Nephron progenitor cell (in vitro differentiated cells): ENCODE data around the gene HNF4A.

ENCODE experiments used
- DNase-seq: peaks from one replicate; pipeline ENCODE4 v3.0.0; 2021
- H3K27ac Mint-ChIP-seq: 2 replicates; pipeline ENCODE4 v1.8.0; 2021; ENCODE audit warnings: mild to moderate bottlenecking, moderate library complexity, mixed read lengths
- H3K27me3 Mint-ChIP-seq: 2 replicates; pipeline ENCODE4 v1.8.0; 2021; ENCODE audit warnings: mild to moderate bottlenecking, low read depth, mixed read lengths; ENCODE audit not compliant: poor library complexity
- H3K36me3 Mint-ChIP-seq: 2 replicates; pipeline ENCODE4 v1.8.0; 2021; ENCODE audit warnings: low read depth, mixed read lengths
- H3K4me1 Mint-ChIP-seq: 2 replicates; pipeline ENCODE4 v1.8.0; 2021; ENCODE audit warnings: mixed read lengths
- H3K4me3 Mint-ChIP-seq: 2 replicates; pipeline ENCODE4 v1.8.0; 2021; ENCODE audit warnings: mild to moderate bottlenecking, moderate library complexity, mixed read lengths
- H3K9me3 Mint-ChIP-seq: 2 replicates; pipeline ENCODE4 v1.8.0; 2021; ENCODE audit warnings: mild to moderate bottlenecking, moderate library complexity, mixed read lengths
- TF ChIP-seq, protein P1 (sequence below): fragments of 200-600 bp; sonication (generic); IDR thresholded peaks from 2 replicates; pipeline ENCODE4 v1.5.0; 2021; ENCODE audit warnings: antibody characterized with exemption

Gene HNF4A

DNA sequence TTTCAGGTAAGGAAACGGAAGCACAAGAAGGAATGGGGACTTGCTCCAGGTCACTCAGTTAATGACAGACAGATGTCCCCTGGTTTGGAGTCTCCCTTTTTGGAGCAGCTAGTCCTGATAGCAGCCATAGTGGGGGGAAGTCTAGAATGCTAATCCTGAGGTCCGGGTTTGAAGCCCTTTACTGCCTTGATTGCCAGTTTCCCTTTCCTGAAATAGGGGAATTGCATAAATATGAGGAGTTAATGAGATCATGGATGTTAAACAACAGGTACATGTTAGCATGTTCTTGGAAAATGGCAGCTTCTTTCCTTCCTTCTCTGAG, 119.8 kb downstream of the HNF4A start:
- TF ChIP-seq, protein P1, sequence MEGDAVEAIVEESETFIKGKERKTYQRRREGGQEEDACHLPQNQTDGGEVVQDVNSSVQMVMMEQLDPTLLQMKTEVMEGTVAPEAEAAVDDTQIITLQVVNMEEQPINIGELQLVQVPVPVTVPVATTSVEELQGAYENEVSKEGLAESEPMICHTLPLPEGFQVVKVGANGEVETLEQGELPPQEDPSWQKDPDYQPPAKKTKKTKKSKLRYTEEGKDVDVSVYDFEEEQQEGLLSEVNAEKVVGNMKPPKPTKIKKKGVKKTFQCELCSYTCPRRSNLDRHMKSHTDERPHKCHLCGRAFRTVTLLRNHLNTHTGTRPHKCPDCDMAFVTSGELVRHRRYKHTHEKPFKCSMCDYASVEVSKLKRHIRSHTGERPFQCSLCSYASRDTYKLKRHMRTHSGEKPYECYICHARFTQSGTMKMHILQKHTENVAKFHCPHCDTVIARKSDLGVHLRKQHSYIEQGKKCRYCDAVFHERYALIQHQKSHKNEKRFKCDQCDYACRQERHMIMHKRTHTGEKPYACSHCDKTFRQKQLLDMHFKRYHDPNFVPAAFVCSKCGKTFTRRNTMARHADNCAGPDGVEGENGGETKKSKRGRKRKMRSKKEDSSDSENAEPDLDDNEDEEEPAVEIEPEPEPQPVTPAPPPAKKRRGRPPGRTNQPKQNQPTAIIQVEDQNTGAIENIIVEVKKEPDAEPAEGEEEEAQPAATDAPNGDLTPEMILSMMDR, result no peak
- Mint-ChIP-seq H3K27me3 (peaks cover 12% of the 10 kb centered on the region), H3K27ac (no peak overlapping the region), H3K9me3 (no peaks in the 10 kb centered on the region), H3K36me3 (peaks cover 1% of the 10 kb centered on the region), H3K4me3 (peak overlapping the region; percentile 93), H3K4me1 (peaks cover 39% of the 10 kb centered on the region)
- DNase-seq, result no peak

DNA sequence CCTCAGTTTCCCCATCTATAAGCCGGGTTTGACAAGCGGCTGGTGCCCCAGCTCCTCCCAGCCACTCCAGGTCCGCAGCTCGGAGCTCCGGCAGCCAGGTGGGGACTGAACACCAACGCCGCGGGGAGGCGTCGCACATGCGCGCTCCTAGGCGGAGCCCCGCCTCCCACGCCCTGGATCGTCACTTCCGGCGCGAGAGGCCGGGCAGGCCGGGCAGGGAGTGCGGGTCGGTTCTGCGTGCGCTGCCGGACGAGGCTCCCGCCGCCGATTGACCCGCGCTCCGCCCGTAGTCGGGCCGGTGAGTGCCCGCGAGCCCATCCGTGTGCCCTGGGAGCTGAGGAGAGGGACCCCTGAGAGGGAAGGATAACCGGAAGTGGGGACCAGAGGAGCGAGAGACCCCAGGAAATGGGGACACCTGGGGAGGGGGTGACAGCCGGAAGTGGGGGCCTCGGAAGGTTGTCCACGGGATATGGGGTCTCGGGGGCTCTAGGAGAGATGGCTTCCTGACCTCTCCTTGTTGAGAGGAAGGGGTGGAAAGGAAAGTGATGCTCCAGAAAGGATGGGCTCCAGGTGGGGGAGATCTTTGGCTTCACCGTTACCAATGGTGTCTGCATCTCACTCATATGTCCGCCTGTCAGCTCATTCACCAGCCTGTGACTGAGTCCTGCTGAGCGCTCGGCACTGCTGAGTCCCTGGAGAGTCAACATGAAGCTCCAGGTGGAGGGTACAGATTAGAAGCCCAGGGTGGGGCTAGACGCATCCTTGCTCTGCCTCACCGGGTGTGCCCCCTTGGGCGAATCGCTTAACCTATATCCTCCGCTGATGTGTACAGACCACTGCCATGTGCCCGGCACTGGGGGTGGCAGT, 120.4 kb downstream of the HNF4A start, which contains the start of gene TTPAL:
TTPAL (plus strand) TSS at position 181 of the 867 bp plus-strand sequence. CDS start 4,126 bp downstream, outside the sequence.
- no peaks in the 10 kb centered on the region for H3K9me3 Mint-ChIP-seq

DNA sequence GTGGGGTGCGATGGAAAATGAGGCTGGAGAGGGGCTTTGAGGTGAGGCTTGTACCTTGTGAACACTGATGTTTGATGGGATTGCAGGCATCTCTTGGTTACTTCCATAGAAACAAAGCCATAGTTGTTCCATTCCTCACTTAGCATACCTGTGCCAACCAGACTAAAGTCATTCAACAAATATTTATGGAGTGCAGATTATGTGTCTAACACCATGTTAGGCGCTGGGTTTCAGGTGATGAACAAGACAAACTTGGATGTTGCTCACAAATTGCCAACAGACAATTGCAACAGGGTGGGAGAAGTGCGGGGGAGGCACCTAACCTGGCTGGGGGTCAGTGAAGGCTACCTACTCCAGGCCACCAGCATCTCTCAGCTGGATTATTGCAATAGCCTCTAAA, 121.7 kb downstream of the HNF4A start:
- peaks cover 20% of the 10 kb centered on the region for H3K36me3 Mint-ChIP-seq
- TF ChIP-seq, protein P1, result no peak
- no peak for DNase-seq

More for the DNA sequence above, 120.4 kb downstream of the HNF4A start, which contains the start of gene TTPAL:
- peaks cover 8% of the 10 kb centered on the region for H3K27me3 Mint-ChIP-seq
- peak within 1 kb of the TSS; percentile 93 for H3K4me3 Mint-ChIP-seq
- H3K36me3 Mint-ChIP-seq, result peaks cover 7% of the 10 kb centered on the region
- no peak within 1 kb of the TSS for H3K27ac Mint-ChIP-seq
- peak; percentile 87 for DNase-seq
- peaks cover 39% of the 10 kb centered on the region for H3K4me1 Mint-ChIP-seq
- TF ChIP-seq, protein P1, result no peak

DNA sequence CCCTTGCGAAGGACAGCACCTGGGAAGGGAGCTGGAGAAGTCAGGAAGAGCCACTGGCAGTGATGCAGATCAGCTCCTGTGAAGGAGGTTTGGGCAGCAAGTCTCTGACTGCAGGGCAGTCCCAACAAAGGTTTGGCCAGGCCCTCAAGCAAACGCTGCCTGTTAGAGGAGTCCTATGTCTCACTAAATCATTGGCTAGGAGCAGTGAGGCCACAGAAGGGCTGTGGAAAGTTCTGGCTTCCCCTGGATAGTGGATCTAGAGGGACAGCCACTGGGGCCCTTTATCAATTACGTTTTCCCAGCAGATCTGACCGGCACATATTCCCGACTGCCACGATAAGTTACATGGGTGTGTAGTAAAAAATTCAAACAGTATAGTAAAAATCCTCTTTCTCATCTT, 122.7 kb downstream of the HNF4A start:
- Mint-ChIP-seq H3K36me3 (peaks cover 23% of the 10 kb centered on the region), H3K4me1 (peaks cover 39% of the 10 kb centered on the region), H3K27ac (peak overlapping the region; percentile 66), H3K4me3 (no peak overlapping the region), H3K27me3 (peaks cover 3% of the 10 kb centered on the region), H3K9me3 (no peaks in the 10 kb centered on the region)
- no peak for DNase-seq
- TF ChIP-seq, protein P1, result no peak

More for the DNA sequence above, 121.7 kb downstream of the HNF4A start:
- Mint-ChIP-seq H3K4me1 (peaks cover 39% of the 10 kb centered on the region), H3K27ac (no peak overlapping the region), H3K27me3 (peaks cover 3% of the 10 kb centered on the region), H3K4me3 (peak overlapping the region; percentile 93), H3K9me3 (no peaks in the 10 kb centered on the region)

DNA sequence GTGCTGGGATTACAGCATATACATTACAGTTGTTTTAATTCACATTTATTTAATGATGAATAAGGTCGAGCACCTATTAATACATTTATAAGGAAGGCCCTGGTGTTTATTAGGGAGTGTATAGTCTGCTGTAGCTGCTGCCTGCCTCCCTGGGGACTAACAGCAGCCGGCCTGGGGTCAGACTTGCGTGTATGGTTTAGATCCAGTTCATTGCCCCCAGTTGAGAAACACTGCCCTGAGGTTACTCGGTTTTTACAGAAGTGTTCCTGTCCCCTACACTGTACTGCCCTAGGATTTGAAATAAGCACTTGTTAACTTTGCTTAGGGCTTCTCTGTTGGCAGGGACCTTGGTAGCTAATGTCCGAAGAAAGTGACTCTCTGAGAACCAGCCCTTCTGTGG, 124.1 kb downstream of the HNF4A start:
- Mint-ChIP-seq H3K27ac (no peak overlapping the region), H3K27me3 (no peaks in the 10 kb centered on the region), H3K4me1 (peaks cover 37% of the 10 kb centered on the region), H3K36me3 (peaks cover 33% of the 10 kb centered on the region), H3K9me3 (no peaks in the 10 kb centered on the region), H3K4me3 (no peak overlapping the region)
- TF ChIP-seq, protein P1, result no peak
- DNase-seq, result no peak

DNA sequence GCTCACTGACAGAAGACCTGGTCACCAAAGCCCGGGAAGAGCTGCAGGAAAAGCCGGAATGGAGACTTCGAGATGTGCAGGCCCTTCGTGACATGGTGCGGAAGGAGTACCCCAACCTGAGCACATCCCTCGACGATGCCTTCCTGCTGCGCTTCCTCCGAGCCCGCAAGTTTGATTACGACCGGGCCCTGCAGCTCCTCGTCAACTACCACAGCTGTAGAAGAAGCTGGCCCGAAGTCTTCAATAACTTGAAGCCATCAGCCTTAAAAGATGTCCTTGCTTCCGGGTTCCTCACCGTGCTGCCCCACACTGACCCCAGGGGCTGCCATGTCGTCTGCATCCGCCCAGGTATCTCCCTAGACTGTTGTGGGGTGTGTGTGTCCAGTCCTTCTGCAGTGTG, 124.6 kb downstream of the HNF4A start:
- Mint-ChIP-seq H3K4me1 (peaks cover 33% of the 10 kb centered on the region), H3K36me3 (peaks cover 33% of the 10 kb centered on the region), H3K4me3 (no peak overlapping the region), H3K27me3 (no peaks in the 10 kb centered on the region), H3K27ac (peak overlapping the region; percentile 69), H3K9me3 (no peaks in the 10 kb centered on the region)
- no peak for DNase-seq
- TF ChIP-seq, protein P1, result no peak
